Right lobe of liver (tissue), 6 donors: ENCODE measurements around the gene NPLOC4. TPM values are rescaled to one million over a fixed set of nuclear protein-coding genes. Genes with fewer than 3 reads are reported as not detected.

Experiments
- ATAC-seq, 4 donors: fragments of 200-7000 bp; cut with Tn5 transposase; one replicate each; pipeline ENCODE4 v1.9.1; 2020; ENCODE audit warnings: mild to moderate bottlenecking in 4 of 4, moderate library complexity in 4 of 4
- DNase-seq, 3 donors: peaks; one replicate each; pipeline ENCODE4 v3.0.0-alpha.2; 2020
- H3K27ac ChIP-seq, 3 donors: fragments of 200-600 bp; one replicate each; pipeline ENCODE4 v1.8.0; 2022
- H3K27me3 ChIP-seq, 2 donors: fragments of 200-600 bp; one replicate each; pipeline ENCODE4 v1.8.0; 2022
- H3K36me3 ChIP-seq, 4 donors: fragments of 200-600 bp; sonication (generic) in 1 of 4; one replicate each; pipeline versions ENCODE4 v1.5.1 to v1.8.0; 2017 to 2022; ENCODE audit warnings: control low read depth in 1 of 4
- H3K4me1 ChIP-seq, 4 donors: fragments of 200-600 bp; sonication (generic) in 1 of 4; one replicate each; pipeline versions ENCODE4 v1.5.1 to v1.8.0; 2017 to 2022; ENCODE audit warnings: control low read depth in 1 of 4
- H3K4me3 ChIP-seq, 3 donors: fragments of 200-600 bp; one replicate each; pipeline ENCODE4 v1.8.0; 2022
- H3K9me3 ChIP-seq, 4 donors: fragments of 200-600 bp; sonication (generic) in 1 of 4; one replicate each; pipeline versions ENCODE4 v1.5.1 to v1.8.0; 2017 to 2022; ENCODE audit warnings: control low read depth in 1 of 4
- CTCF ChIP-seq, 4 donors: fragments of 200-600 bp in 3 of 4; fragments of 450-650 bp in 1 of 4; IDR thresholded peaks; one replicate each; pipeline versions ENCODE4 v1.5.1 to v1.8.0; 2016 to 2022; ENCODE audit warnings: antibody characterized with exemption in 4 of 4, mild to moderate bottlenecking in 2 of 4
- POLR2A ChIP-seq: fragments of 450-650 bp; IDR thresholded peaks from one replicate; pipeline ENCODE4 v1.6.1; 2017; ENCODE audit warnings: antibody characterized with exemption, mild to moderate bottlenecking
- WGBS: methylation state at CpG from one replicate; pipeline ENCODE4 v1.1.6; 2018; ENCODE audit warnings: low coverage, low lambda C conversion rate; ENCODE audit not compliant: insufficient coverage; ENCODE audit errors: missing lambda C conversion rate; 5-methylcytosine and 5-hydroxymethylcytosine counted together
- intact Hi-C, 2 donors: fragments of 100-400 bp; cut with DNase I; formaldehyde crosslinking; loops; one replicate each; pipeline versions ENCODE4 v1.11.2 to v1.14.1; 2022
- total RNA-seq, 6 experiments: library from RNA; depleted of rRNA in 2 of 6; stranded (reverse); fragments of >200 nt in 2 of 6; fragmentation: NEBNext Ultra II Directional in 3 of 6; extraction: Animal tissue kit (Norgen Biotek cat#: 25700) in 3 of 6; gene quantifications; one replicate each; pipeline versions ENCODE4 v1.1.0 to v1.2.4, GENCODE V29; 2016 to 2023
- donor health status: DM: no; HTN: yes; CAD: no.
- donor health status: DM: no; HTN: no; CAD: no.
- donor health status: DM: no; HTN: no; CAD: no.
- donor health status: DM: no; HTN: yes; CAD: no.
- donor health status: DM: no; HTN: yes; CAD: no.

NPLOC4 gene
- total RNA-seq, 6 experiments from 2014 or later, result 46.5 to 63.2 (median 55.8) TPM

DNA sequence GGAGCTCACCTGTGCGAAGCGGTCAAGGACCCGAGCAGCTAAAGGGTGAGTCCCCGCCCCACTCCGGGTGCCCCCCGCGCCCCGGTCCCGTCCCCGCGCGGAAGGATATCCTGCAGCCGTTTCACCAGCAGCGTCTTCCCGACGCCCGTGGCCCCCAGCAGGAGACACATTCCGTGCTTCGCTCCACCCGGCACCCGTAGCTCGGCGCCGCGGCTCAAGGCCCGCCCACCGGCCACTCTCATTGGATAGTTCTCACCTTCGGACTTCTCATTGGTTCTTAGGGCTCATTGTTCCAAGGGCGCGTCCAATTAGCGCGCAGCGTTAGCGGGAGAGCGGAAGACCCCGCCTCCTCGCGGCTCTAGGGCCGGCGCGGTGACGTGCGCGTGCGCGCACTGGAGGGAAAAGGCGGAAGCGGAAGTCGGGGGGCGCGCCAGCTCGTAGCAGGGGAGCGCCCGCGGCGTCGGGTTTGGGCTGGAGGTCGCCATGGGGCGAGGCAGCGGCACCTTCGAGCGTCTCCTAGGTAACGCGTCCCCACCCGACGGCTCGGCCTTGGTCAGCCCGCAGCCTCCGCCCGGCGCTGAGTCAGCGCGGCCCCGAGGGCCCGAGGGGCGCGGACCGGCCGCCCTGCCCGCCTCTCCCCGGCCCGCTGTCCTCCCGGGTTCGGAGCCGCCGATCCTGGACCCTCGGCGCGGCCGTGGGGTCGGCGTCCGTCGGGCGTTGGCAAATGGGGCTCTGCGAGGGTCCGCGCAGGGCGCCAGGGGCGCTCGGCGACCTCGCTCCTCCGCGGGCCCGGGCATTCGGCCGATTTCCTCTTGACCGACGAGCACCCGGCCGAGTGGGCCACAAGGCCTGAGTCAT lies 46.9 kb upstream of the NPLOC4 start, which contains the start of the genes ARL16 and HGS:
ARL16 (minus strand) TSS at position 214 of the 858 bp plus-strand sequence; CDS start at position 170, 44 bp downstream.
HGS (plus strand) TSS at position 428 of the 858 bp plus-strand sequence; CDS start at position 484, 56 bp downstream.
- Histone ChIP-seq H3K4me1 (peaks cover 0 to 41% (median 12%) of the 10 kb centered on the region in 4 donors), H3K27ac (peak within 1 kb of the TSS; percentile 44 to 79 (median 70))
- WGBS, result 2% methylated on average over 44 of the region's 112 CpGs

DNA sequence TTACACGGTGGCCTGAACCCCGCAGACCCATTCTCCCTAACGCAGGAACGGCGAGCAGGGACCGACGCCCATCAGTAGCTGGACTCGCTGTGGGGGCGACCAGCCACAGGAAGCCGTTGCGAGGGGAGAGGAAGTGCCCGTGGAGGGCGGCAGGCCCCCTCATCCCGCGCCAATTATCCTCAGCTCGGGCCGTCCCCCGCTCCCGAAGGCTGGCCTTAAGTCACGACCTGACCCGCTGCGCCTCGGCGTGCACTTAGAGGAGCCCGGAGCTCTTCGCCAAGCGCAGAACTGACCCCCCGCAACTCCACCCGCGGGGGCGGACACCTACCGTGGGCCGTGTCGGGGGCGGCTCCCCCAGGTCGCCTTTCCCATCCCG lies 46.3 kb upstream of the NPLOC4 start:
- Histone ChIP-seq H3K4me1 (peaks cover 0 to 41% (median 12%) of the 10 kb centered on the region in 4 donors), H3K4me3 (peak overlapping the region; percentile 93 to 98 (median 96)), H3K27me3 (no peaks in the 10 kb centered on the region), H3K36me3 (peaks cover 0 to 21% (median 8%) of the 10 kb centered on the region in 4 donors), H3K27ac (peak overlapping the region; percentile 33 to 49 (median 45)), H3K9me3 (no peaks in the 10 kb centered on the region)
- WGBS, result 0% methylated on average over 3 of the region's 37 CpGs
- no peak for ATAC-seq
- intact Hi-C loops, result no loop called here
- TF ChIP-seq POLR2A, result no peak
- no peak for TF ChIP-seq CTCF (IDR thresholded peaks at IDR 0.05)
- DNase-seq, result no peak

More for the DNA sequence above, 46.9 kb upstream of the NPLOC4 start, which contains the start of the genes ARL16 and HGS:
- H3K36me3 ChIP-seq, result peaks cover 0 to 27% (median 8%) of the 10 kb centered on the region in 4 donors
- TF ChIP-seq POLR2A (peak; percentile 50), CTCF (IDR thresholded peaks at IDR 0.05) (no peak)
- peak within 1 kb of the TSS; percentile 93 to 98 (median 96) for H3K4me3 ChIP-seq
- intact Hi-C loops, result no loop called here
- H3K27me3 ChIP-seq, result no peaks in the 10 kb centered on the region
- peak; percentile 97 to 98 (median 98) for DNase-seq
- peak; percentile 93 to 96 (median 95) for ATAC-seq
- H3K9me3 ChIP-seq, result no peaks in the 10 kb centered on the region

DNA sequence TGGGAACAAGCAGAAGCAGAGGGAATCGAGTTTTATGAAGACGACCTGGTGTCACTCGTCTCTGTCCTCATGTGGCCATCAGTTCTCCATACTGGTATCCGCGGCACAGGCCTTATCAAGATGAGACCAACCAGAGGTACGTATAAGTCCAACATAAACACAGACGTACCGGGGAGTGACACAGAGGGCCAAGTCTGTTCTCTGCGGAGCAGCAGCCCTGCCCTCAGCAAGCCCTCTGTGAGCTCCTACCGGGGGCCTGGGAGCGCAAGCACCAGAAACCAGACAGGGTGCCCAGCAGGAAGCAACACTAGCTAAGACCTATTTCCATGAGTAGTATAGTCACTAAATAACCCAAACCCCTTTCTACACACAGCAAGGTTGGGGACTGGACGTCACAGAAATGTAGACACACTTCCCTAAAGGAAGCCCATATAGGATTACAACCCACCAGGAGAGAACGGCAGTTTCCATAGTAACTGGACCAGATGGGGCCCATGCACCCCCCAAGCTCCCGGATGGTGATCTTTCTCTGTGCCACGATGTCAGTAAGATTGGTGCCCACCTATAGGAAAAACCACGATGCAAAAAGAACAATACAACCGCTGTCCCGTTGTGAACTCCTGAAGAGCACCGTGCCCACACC lies 45.8 kb upstream of the NPLOC4 start:
- DNase-seq (no peak), ATAC-seq (no peak)
- no peak for TF ChIP-seq CTCF (IDR thresholded peaks at IDR 0.05)
- H3K27ac ChIP-seq, result peak overlapping the region in 1 of 3 donors; percentile 49
- H3K27me3 ChIP-seq, result no peaks in the 10 kb centered on the region
- H3K36me3 ChIP-seq, result peaks cover 0 to 17% (median 8%) of the 10 kb centered on the region in 4 donors
- H3K9me3 ChIP-seq, result no peaks in the 10 kb centered on the region
- intact Hi-C loops, result no loop called here
- 32% methylated on average over 15 of the region's 19 CpGs for WGBS
- H3K4me1 ChIP-seq, result peaks cover 0 to 41% (median 12%) of the 10 kb centered on the region in 4 donors
- peak overlapping the region; percentile 93 to 98 (median 96) for H3K4me3 ChIP-seq

DNA sequence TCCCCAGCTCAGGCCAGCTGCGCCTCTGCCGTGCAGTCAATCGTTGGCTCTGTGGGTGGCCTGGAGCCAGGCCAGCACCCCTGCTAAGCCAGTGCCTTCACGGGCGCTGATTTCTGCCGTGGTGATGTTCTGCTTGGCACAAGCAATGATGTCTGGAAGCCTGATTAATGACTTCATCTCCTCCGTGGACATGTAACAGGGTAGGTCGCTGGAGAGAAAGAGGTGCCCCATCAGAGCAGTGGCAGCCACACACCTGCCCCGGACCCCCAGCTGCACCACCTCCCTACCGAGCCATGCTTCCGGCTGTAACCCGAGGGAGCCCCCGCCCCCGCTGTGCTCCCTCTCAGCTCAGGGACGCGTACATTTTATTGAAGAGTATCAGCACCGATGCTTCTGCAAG lies 44.8 kb upstream of the NPLOC4 start:
- Histone ChIP-seq H3K4me3 (no peak overlapping the region), H3K27ac (no peak overlapping the region), H3K36me3 (peaks cover 0 to 9% (median 3%) of the 10 kb centered on the region in 4 donors), H3K9me3 (no peaks in the 10 kb centered on the region), H3K4me1 (peaks cover 0 to 41% (median 12%) of the 10 kb centered on the region in 4 donors), H3K27me3 (no peaks in the 10 kb centered on the region)
- TF ChIP-seq POLR2A (no peak), CTCF (IDR thresholded peaks at IDR 0.05) (no peak)
- WGBS, result 20% methylated on average over 2 of the region's 17 CpGs
- DNase-seq (no peak), ATAC-seq (no peak)
- intact Hi-C loops, result no loop called here
